H9 (cell line): Measurements from ENCODE around the gene TGM5. TPM values are rescaled to one million over a fixed set of nuclear protein-coding genes. Genes with fewer than 3 reads are reported as not detected.

ENCODE experiments used
- DNase-seq: peaks from one replicate; pipeline ENCODE4 v3.0.0-alpha.2; 2017
- H2AFZ ChIP-seq: one replicate; pipeline ENCODE4 v1.6.1; 2013; ENCODE audit warnings: mild to moderate bottlenecking, low read length, control low read depth, moderate library complexity
- H2AK5ac ChIP-seq: 2 replicates; pipeline ENCODE4 v1.6.1; 2013; ENCODE audit warnings: low read length, control low read depth, mixed read lengths; ENCODE audit not compliant: insufficient read length
- H2BK120ac ChIP-seq: one replicate; pipeline ENCODE4 v1.6.1; 2013; ENCODE audit warnings: low read depth, mild to moderate bottlenecking, low read length, control low read depth, inconsistent platforms; ENCODE audit not compliant: poor library complexity, severe bottlenecking
- H2BK12ac ChIP-seq: 2 replicates; pipeline ENCODE4 v1.6.1; 2013; ENCODE audit warnings: low read length, control low read depth, mixed read lengths, low read depth; ENCODE audit not compliant: insufficient read length
- H2BK15ac ChIP-seq: 2 replicates; pipeline ENCODE4 v1.6.1; 2013; ENCODE audit warnings: low read depth, low read length, control low read depth
- H2BK20ac ChIP-seq: one replicate; pipeline ENCODE4 v1.6.1; 2013; ENCODE audit warnings: low read depth, mild to moderate bottlenecking, low read length, control low read depth, inconsistent platforms; ENCODE audit not compliant: poor library complexity, severe bottlenecking
- H2BK5ac ChIP-seq: 2 replicates; pipeline ENCODE4 v1.6.1; 2013; ENCODE audit warnings: low read length, control low read depth, mixed read lengths; ENCODE audit not compliant: insufficient read length
- H3K14ac ChIP-seq: 2 replicates; pipeline ENCODE4 v1.6.1; 2013; ENCODE audit warnings: low read length, control low read depth; ENCODE audit not compliant: insufficient read depth
- H3K18ac ChIP-seq: 2 replicates; pipeline ENCODE4 v1.6.1; 2013; ENCODE audit warnings: low read depth, mild to moderate bottlenecking, mixed read lengths, low read length, control low read depth; ENCODE audit not compliant: insufficient read length
- H3K23ac ChIP-seq: 2 replicates; pipeline ENCODE4 v1.6.1; 2013; ENCODE audit warnings: low read length, control low read depth, mixed read lengths, low read depth; ENCODE audit not compliant: insufficient read length
- H3K23me2 ChIP-seq: 2 replicates; pipeline ENCODE4 v1.6.1; 2013; ENCODE audit warnings: low read depth, mild to moderate bottlenecking, mixed read lengths, low read length, control low read depth; ENCODE audit not compliant: insufficient read length, poor library complexity, severe bottlenecking
- H3K27ac ChIP-seq: 2 replicates; pipeline ENCODE4 v1.5.1; 2013; ENCODE audit warnings: low read length, control low read depth, mixed read lengths, low read depth; ENCODE audit not compliant: insufficient read length
- H3K27me3 ChIP-seq: 2 replicates; pipeline ENCODE4 v1.6.1; 2013; ENCODE audit warnings: low read length, control low read depth, inconsistent platforms; ENCODE audit not compliant: insufficient read depth
- H3K4ac ChIP-seq: 2 replicates; pipeline ENCODE4 v1.6.1; 2013; ENCODE audit warnings: low read depth, mild to moderate bottlenecking, control low read depth, inconsistent platforms, low read length, moderate library complexity
- H3K4me1 ChIP-seq: 2 replicates; pipeline ENCODE4 v1.6.1; 2013; ENCODE audit warnings: low read length, control low read depth, inconsistent platforms; ENCODE audit not compliant: insufficient read depth
- H3K4me2 ChIP-seq: 2 replicates; pipeline ENCODE4 v1.6.1; 2013; ENCODE audit warnings: low read length, control low read depth, mixed read lengths; ENCODE audit not compliant: insufficient read length, insufficient read depth
- H3K56ac ChIP-seq: 2 replicates; pipeline ENCODE4 v1.6.1; 2013; ENCODE audit warnings: low read depth, mild to moderate bottlenecking, mixed read lengths, low read length, control low read depth; ENCODE audit not compliant: insufficient read length
- H3K79me1 ChIP-seq: 2 replicates; pipeline ENCODE4 v1.6.1; 2013; ENCODE audit warnings: low read depth, mild to moderate bottlenecking, moderate library complexity, low read length, control low read depth, inconsistent platforms; ENCODE audit not compliant: insufficient read depth, poor library complexity, severe bottlenecking
- H3K79me2 ChIP-seq: 2 replicates; pipeline ENCODE4 v1.6.1; 2013; ENCODE audit warnings: low read length, control low read depth, inconsistent platforms; ENCODE audit not compliant: insufficient read depth
- H3K9ac ChIP-seq: 2 replicates; pipeline ENCODE4 v1.6.1; 2013; ENCODE audit warnings: low read length, control low read depth, mixed read lengths; ENCODE audit not compliant: insufficient read length; ENCODE audit errors: extremely low read depth
- H3K9me3 ChIP-seq: one replicate; pipeline ENCODE4 v1.6.1; 2013; ENCODE audit warnings: low read depth, low read length, inconsistent platforms; ENCODE audit not compliant: control insufficient read depth
- H3T11ph ChIP-seq: one replicate; pipeline ENCODE4 v1.6.1; 2013; ENCODE audit warnings: mild to moderate bottlenecking, low read length, control low read depth, inconsistent platforms
- H4K20me1 ChIP-seq: one replicate; pipeline ENCODE4 v1.6.1; 2013; ENCODE audit not compliant: control insufficient read depth, insufficient read length, insufficient read depth
- H4K5ac ChIP-seq: 2 replicates; pipeline ENCODE4 v1.6.1; 2013; ENCODE audit warnings: low read depth, mild to moderate bottlenecking, mixed read lengths, low read length, control low read depth; ENCODE audit not compliant: insufficient read length
- H4K8ac ChIP-seq: replicated peaks from 2 replicates; pipeline ENCODE4 v1.6.1; 2013; ENCODE audit warnings: low read length, control low read depth, mixed read lengths, low read depth; ENCODE audit not compliant: insufficient read length
- H4K91ac ChIP-seq: 2 replicates; pipeline ENCODE4 v1.6.1; 2013; ENCODE audit warnings: low read depth, mild to moderate bottlenecking, moderate library complexity, mixed read lengths, low read length, control low read depth; ENCODE audit not compliant: insufficient read length
- H3K27ac Mint-ChIP-seq, 3 experiments: 2 replicates in 2 of 3; 3 replicates in 1 of 3; pipeline ENCODE4 v1.8.0; 2020 to 2021; ENCODE audit warnings: mixed read lengths in 3 of 3, mild to moderate bottlenecking in 1 of 3, moderate library complexity in 1 of 3
- H3K27me3 Mint-ChIP-seq: 2 replicates; pipeline ENCODE4 v1.8.0; 2021; ENCODE audit warnings: low read depth, mild to moderate bottlenecking, moderate library complexity, mixed read lengths
- H3K36me3 Mint-ChIP-seq, 3 experiments: 2 replicates in 2 of 3; 3 replicates in 1 of 3; pipeline ENCODE4 v1.8.0; 2020 to 2021; ENCODE audit warnings: low read depth in 3 of 3, mixed read lengths in 3 of 3; ENCODE audit not compliant: insufficient read depth in 1 of 3
- H3K4me1 Mint-ChIP-seq, 2 experiments: 2 replicates each; pipeline ENCODE4 v1.8.0; 2020; ENCODE audit warnings: mixed read lengths in 2 of 2
- H3K4me3 Mint-ChIP-seq, 2 experiments: 2 replicates in 1 of 2; 3 replicates in 1 of 2; pipeline ENCODE4 v1.8.0; 2020 to 2021; ENCODE audit warnings: mild to moderate bottlenecking in 2 of 2, mixed read lengths in 2 of 2, moderate library complexity in 1 of 2
- H3K9me3 Mint-ChIP-seq, 2 experiments: 2 replicates in 1 of 2; 3 replicates in 1 of 2; pipeline ENCODE4 v1.8.0; 2020; ENCODE audit warnings: mild to moderate bottlenecking in 2 of 2, mixed read lengths in 2 of 2, moderate library complexity in 1 of 2
- CTCF ChIP-seq: fragments of 200-600 bp; sonication (generic); conservative IDR thresholded peaks from 3 replicates; pipeline ENCODE4 v1.8.0; 2021; ENCODE audit warnings: antibody characterized with exemption, mild to moderate bottlenecking
- WGBS: extraction: QIAGEN DNeasy Blood & Tissue Kit; methylation state at CpG from one replicate; pipeline ENCODE4 v1.1.7; 2013; ENCODE audit warnings: missing lambda C conversion rate, low lambda C conversion rate, mixed read lengths; ENCODE audit not compliant: insufficient read length; ENCODE audit errors: extremely low coverage; 5-methylcytosine and 5-hydroxymethylcytosine counted together
- total RNA-seq: library from RNA; stranded (reverse); gene quantifications from 2 replicates; pipeline ENCODE4 v1.2.1, GENCODE V29; 2021

TGM5 gene
- total RNA-seq, 1 experiment from 2014 or later: not detected

GRCh38 chr15:43275740-43276562 is 9.2 kb upstream of the TGM5 start:
- H3K79me2 ChIP-seq: no peaks in the 10 kb centered on the region

More at GRCh38 chr15:43275740-43276562, 9.2 kb upstream of the TGM5 start:
- Histone ChIP-seq H3K23ac (no peak overlapping the region), H2AK5ac (no peak overlapping the region), H3K23me2 (no peaks in the 10 kb centered on the region), H2BK5ac (no peak overlapping the region), H3K14ac (no peak overlapping the region), H3K79me1 (no peaks in the 10 kb centered on the region), H3K4me1 (no peaks in the 10 kb centered on the region), H3K4ac (no peak overlapping the region), H2BK15ac (no peak overlapping the region), H4K20me1 (no peaks in the 10 kb centered on the region), H3K27me3 (no peaks in the 10 kb centered on the region), H3K27ac (no peak overlapping the region), H2BK12ac (no peak overlapping the region), H3K9me3 (no peaks in the 10 kb centered on the region), H2BK20ac (no peak overlapping the region), H3T11ph (no peak overlapping the region), H4K5ac (no peak overlapping the region), H4K8ac (no peak overlapping the region), H3K18ac (no peak overlapping the region), H4K91ac (no peak overlapping the region), H3K56ac (no peak overlapping the region), H3K9ac (no peak overlapping the region), H2AFZ (no peak overlapping the region), H3K4me2 (no peak overlapping the region), H2BK120ac (no peak overlapping the region)
- no peak for TF ChIP-seq CTCF
- Mint-ChIP-seq H3K4me1 (peaks cover 0 to 10% of the 10 kb centered on the region in 2 experiments; a peak in 2 of 4 replicates), H3K27me3 (peaks cover 5% of the 10 kb centered on the region; the same call in 1 of the 2 replicates), H3K36me3 (no peaks in the 10 kb centered on the region), H3K9me3 (peaks cover 0 to 2% of the 10 kb centered on the region in 2 experiments; a peak in 2 of 5 replicates), H3K27ac (no peak overlapping the region), H3K4me3 (no peak overlapping the region)
- no peak for DNase-seq
- no CpG with 5 or more reads among the region's 15 CpGs for WGBS
